ENCODE results near the gene CCDC61.

DNA sequence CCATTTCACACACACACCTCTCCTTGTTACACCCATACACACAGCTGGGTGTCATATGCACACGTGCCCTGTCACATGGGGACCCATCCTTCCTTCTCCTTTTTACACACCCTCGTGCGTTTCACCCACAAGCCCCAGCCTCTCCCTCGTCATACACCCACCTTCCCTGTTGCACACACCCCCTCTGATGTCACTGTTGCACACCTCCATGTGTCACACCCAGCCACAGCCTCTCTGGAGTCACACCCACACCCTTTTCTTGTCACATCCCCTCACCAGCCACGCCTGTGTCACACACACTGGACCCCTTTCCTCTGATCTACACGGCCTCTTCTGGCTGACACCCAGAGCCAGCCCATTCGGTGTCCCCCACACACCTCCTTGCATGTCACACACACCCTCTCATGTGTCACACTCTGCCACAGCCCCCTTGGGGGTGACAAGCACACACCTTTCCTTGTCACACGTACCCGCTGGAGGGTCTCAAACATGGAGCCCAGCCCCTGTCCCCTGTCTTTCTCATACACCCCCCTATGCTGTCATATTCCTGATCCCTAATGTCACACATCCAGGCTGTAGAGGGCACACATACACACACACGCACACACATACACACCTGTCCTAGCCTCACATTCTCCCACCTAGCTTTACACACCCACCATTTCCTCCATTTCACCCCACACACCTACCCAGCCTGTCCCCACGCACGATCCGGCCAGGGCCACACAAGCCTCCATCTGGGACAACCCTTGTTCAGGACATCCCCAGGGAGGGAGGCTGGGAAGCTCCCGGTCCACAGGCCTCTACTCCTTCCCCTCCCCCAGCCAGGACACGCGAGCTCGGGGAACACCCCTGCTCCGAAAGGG is 23.0 kb upstream of the CCDC61 start:
- TF ChIP-seq EZH2 (IDR thresholded peaks at IDR 0.05; ENCODE audit: insufficient read depth, poor library complexity, severe bottlenecking) (no peak), EZH2phosphoT487 (IDR thresholded peaks at IDR 0.05; ENCODE audit: insufficient read depth, low read depth) (no peak)

Measured in GM23248 (cell line).